Epithelial cell of umbilical artery (primary cell): ENCODE data around the gene UNC5A. TPM values are rescaled to one million over a fixed set of nuclear protein-coding genes. Genes with fewer than 3 reads are reported as not detected.

Experiments
- total RNA-seq: library from RNA; depleted of rRNA; stranded (reverse); fragments of >200 nt; gene quantifications from 2 replicates; pipeline ENCODE4 v1.2.3, GENCODE V29; 2014

Gene UNC5A
- under 0.01 and 0.30 TPM in 2 replicates for total RNA-seq

DNA sequence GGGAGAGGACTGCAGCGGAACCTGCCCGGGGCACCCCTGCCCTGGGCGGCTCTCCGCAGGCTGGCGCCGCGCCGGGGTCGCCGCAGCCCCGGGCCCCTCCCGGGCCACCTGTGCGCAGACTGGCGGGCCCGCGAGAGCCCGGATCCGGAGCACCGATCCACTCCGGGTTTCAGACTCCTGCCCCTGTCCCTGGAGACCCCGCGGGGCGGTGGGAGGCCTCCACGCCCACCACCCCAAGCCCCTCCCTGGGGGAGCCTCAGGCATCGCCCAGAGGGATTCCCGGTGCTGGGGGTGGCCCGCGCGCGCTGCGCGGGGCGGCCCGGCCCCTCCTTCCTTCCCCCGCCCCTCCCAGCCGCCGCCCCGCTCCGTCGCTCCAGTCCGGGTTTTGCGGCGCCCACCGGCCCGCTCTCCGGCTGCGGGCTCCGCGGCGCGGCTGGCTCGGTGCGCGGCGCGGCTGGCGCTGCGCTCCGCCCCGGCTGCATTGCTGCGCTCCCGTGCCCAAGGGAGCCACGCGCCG is at the start of gene UNC5A:
Gene UNC5A (plus strand): TSS at position 479 of the 517 bp plus-strand sequence. CDS start 192 bp downstream, outside the sequence.

GRCh38 chr5:176899296-176899891 is 89.0 kb downstream of the UNC5A start, which contains the start of gene HK3:
Gene HK3, minus strand, starts transcription at chr5:176899346. Its CDS starts 3,187 bp downstream, at chr5:176896159.

Other genes starting within 250 kb of the UNC5A start
- 5.2 and 6.5 TPM in 2 replicates for gene GPRIN1, start 200.4 kb upstream of the UNC5A start, total RNA-seq
- not detected in 2 replicates for gene SNCB, start 180.0 kb upstream of the UNC5A start, total RNA-seq
- gene EIF4E1B, start 179.9 kb upstream of the UNC5A start, total RNA-seq, result not detected in 2 replicates
- 38.0 and 51.5 TPM in 2 replicates for gene TSPAN17, start 163.1 kb upstream of the UNC5A start, total RNA-seq
- not detected in 2 replicates for gene HK3, start 88.8 kb downstream of the UNC5A start, total RNA-seq
- gene UIMC1, start 196.2 kb downstream of the UNC5A start, total RNA-seq, result 67.9 and 68.5 TPM in 2 replicates
- gene ZNF346, start 212.1 kb downstream of the UNC5A start, total RNA-seq, result 19.8 and 26.0 TPM in 2 replicates